GM12864 (cell line): ENCODE data around the gene RRBP1.

Experiments
- DNase-seq: peaks from one replicate; pipeline ENCODE4 v3.0.0-alpha.2; 2011; ENCODE audit warnings: low read depth
- H3K4me3 ChIP-seq: 2 replicates; pipeline ENCODE4 v1.5.1; 2011; ENCODE audit warnings: mild to moderate bottlenecking, low read depth, low read length, control low read depth
- TF ChIP-seq, protein P1 (sequence below): IDR thresholded peaks from 2 replicates; pipeline ENCODE4 v1.5.1; 2011; ENCODE audit warnings: low read depth, mild to moderate bottlenecking, moderate library complexity, low read length, control low read depth, inconsistent platforms; ENCODE audit errors: missing control alignments

Gene RRBP1

DNA sequence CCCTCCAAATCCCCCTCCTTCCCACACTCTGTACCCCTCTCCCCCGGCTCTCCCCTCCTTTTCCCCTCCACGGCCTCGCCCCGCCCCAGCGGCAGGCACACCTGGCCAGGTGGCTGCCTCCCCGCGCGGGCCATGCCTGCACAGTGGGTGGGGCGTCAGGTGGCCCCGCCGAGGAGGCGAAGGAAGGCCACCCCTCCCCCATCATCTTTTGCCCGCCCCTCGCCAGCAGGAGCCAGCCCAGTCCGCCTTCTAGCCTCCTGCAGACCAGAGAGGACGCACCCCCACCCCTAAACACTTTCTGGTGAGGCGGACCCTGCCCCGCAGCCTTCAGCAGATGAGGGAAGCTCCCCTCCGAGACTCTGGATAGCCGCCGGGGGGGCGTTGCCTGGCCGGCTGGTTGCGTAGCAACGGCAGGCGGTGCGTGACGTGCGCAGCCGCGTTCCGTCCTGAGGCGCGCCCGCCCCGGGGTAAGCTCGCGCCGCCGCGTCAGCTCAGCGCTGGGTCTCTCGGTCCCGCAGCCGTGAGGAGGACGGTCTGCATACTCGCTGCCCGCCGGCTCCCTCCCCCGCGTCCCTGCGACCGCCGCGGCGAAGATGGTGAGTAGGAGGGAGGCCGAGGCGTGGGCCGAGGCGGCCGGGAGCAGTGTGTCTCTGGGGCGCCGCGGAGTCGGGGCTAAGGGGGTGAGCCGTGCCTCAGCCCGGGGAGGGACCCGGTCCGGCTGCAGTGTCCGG lies 112.3 kb downstream of the RRBP1 start, which contains the start of gene DSTN:
Gene DSTN, plus strand, starts transcription at position 460 of the 731 bp plus-strand sequence. Its CDS starts 134 bp downstream, at position 594.
- peak; percentile 49 for DNase-seq
- TF ChIP-seq, protein P1, sequence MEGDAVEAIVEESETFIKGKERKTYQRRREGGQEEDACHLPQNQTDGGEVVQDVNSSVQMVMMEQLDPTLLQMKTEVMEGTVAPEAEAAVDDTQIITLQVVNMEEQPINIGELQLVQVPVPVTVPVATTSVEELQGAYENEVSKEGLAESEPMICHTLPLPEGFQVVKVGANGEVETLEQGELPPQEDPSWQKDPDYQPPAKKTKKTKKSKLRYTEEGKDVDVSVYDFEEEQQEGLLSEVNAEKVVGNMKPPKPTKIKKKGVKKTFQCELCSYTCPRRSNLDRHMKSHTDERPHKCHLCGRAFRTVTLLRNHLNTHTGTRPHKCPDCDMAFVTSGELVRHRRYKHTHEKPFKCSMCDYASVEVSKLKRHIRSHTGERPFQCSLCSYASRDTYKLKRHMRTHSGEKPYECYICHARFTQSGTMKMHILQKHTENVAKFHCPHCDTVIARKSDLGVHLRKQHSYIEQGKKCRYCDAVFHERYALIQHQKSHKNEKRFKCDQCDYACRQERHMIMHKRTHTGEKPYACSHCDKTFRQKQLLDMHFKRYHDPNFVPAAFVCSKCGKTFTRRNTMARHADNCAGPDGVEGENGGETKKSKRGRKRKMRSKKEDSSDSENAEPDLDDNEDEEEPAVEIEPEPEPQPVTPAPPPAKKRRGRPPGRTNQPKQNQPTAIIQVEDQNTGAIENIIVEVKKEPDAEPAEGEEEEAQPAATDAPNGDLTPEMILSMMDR: no peak
- peak within 1 kb of the TSS; percentile 93 for H3K4me3 ChIP-seq

DNA sequence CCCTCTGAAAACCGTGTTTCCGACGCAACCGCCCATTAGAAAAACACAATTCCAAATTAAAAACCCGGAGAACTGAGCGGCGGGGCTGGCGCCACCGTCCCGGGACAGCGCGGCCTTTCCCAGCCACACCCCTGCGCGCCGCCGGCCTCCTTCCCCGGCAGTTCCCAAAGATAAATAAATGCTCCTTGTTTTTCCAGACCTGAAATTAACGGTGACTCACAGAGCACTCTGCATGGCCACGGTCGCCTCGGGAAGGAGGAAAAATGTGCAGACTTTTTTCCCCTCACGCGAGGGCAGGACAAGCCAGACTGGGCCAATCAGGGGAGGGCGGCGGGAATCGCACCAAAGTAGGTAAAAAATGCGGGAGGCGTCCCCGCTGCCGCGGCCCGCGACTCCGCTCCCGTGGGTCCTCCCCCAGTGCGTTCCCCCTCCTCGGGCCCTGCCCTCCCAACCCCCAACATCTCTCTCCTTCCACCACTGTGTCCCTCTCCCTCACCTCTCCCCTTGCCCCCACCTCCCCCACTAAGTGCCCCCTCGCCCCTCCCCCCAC lies 113.0 kb downstream of the RRBP1 start:
- TF ChIP-seq, protein P1: no peak
- no peak for DNase-seq
- H3K4me3 ChIP-seq: peak overlapping the region; percentile 23

DNA sequence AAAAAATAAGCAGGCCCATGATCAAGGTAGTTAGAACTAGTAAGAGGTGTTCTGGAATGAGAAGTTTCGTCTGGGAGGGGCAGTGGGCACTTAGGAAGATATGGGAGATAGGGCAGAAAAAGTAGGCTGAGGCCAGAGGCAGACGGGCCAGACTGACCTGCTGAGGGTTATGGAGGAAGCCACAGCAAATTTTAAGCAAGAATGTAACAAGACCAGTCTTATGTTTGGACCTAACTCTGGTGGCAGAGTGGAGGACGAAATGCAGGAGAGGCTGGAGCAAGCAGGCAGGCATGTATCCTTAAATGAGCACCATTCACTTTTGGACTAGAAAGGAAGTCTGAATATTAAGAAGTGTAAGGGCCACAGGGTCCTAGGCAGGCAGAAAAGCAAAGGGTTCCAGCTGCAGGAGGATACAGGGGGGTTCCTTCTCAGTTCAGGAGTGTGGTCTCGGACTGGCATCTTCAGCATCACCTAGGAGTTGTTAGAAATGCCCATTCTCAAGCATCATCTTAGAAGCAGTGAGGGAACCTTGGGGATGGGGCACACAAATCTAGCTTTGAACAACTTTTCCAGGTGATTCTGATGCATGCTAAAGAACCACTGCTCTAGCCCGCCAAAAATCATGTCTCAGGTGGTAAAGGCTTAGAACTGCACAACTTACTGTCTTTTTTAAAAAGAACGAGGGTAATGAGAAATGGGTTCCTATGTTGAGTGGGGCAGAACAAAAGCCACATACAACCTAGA lies 113.8 kb downstream of the RRBP1 start:
- no peak overlapping the region for H3K4me3 ChIP-seq
- TF ChIP-seq, protein P1: no peak

DNA sequence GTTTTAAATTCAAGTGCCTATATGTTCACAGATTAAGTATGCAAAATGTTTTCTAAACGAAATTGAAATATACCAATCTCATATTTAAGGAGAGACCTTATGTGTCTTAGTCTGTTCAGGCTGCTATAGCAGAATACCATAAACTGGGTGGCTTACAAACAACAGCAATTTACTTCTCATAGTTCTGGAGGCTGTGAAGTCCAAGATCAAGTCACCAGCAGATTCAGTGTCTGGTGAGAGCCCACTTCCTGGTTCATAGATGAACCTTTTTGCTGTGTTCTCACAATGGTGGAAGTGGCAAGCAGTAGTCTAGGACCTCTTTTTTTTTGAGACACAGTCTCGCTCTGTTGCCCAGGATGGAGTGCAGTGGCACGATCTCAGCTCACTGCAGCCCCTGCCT lies 115.7 kb downstream of the RRBP1 start:
- TF ChIP-seq, protein P1: no peak
- no peak overlapping the region for H3K4me3 ChIP-seq
- no peak for DNase-seq

More for the DNA sequence above, 113.8 kb downstream of the RRBP1 start:
- no peak for DNase-seq

DNA sequence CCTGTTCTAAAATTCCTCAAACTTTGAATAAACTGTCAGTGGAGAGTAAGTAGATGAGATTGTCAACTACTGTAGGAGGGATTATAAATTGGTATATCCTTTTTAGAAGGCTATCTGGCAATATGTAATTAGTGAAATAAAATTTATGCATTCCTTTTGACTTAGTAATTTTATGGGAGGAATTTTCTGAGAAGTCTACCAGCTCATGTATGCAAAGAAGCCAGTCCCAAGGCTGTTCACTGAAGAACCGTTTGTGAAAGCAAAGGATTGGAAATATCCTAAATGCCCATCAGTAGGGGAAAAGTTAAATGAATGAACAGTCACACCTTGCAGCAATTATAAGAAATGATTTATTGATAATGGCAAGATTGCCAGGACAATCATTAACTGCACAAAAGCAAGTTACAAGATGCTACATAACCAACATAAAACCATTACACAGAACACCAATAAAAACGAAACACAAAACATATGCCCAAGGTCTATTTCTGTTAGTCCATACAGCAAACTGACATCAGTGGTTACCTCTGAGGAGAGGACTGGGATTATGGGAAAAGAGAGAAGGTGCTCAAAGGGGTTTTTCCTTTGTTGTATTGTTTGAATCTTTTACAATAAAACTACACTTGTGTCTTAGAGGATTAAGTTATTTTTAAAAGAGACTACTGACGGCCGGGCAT lies 116.7 kb downstream of the RRBP1 start:
- TF ChIP-seq, protein P1: no peak
- no peak for DNase-seq

More for the DNA sequence above, 116.7 kb downstream of the RRBP1 start:
- H3K4me3 ChIP-seq: no peak overlapping the region
